LNCaP clone FGC (cell line): ENCODE results near the gene SLC1A2.

ENCODE experiments used
- DNase-seq: peaks from one replicate; pipeline ENCODE4 v3.0.0-alpha.2; 2011; ENCODE audit warnings: low read depth
- H3K4me3 ChIP-seq: 2 replicates; pipeline ENCODE4 v1.5.1; 2011; ENCODE audit warnings: mild to moderate bottlenecking, low read depth, low read length, control low read depth
- TF ChIP-seq, protein P1 (sequence below): IDR thresholded peaks from 2 replicates; pipeline ENCODE4 v1.5.1; 2012; ENCODE audit warnings: mild to moderate bottlenecking; ENCODE audit not compliant: control insufficient read depth, insufficient read depth; ENCODE audit errors: extremely low read depth

Gene SLC1A2

DNA sequence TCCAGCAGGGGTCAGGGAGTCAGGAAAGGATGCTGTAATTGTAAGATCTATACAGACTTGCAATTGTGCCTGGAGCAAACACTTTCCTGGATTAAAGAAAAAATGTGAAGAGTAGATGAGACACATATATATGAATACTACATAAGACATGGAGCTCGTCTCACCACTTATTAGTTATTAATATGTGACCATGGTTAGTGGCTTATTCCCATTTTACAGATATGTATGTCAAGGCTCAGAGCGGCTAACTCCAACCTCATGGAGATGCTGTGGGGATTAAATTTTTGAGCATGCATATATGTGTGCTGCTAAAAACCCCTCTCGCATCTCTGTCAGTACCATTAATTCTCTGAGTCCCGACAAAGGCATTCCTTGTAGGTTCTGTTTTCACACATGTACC, 125.7 kb downstream of the SLC1A2 start:
- TF ChIP-seq, protein P1, sequence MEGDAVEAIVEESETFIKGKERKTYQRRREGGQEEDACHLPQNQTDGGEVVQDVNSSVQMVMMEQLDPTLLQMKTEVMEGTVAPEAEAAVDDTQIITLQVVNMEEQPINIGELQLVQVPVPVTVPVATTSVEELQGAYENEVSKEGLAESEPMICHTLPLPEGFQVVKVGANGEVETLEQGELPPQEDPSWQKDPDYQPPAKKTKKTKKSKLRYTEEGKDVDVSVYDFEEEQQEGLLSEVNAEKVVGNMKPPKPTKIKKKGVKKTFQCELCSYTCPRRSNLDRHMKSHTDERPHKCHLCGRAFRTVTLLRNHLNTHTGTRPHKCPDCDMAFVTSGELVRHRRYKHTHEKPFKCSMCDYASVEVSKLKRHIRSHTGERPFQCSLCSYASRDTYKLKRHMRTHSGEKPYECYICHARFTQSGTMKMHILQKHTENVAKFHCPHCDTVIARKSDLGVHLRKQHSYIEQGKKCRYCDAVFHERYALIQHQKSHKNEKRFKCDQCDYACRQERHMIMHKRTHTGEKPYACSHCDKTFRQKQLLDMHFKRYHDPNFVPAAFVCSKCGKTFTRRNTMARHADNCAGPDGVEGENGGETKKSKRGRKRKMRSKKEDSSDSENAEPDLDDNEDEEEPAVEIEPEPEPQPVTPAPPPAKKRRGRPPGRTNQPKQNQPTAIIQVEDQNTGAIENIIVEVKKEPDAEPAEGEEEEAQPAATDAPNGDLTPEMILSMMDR = no peak
- DNase-seq = no peak
- no peak overlapping the region for H3K4me3 ChIP-seq

- H3K4me3 ChIP-seq = no peak overlapping the region
- no peak for DNase-seq
- TF ChIP-seq, protein P1 = no peak
Measured at GRCh38 chr11:35293035-35293434, 126.3 kb downstream of the SLC1A2 start.

DNA sequence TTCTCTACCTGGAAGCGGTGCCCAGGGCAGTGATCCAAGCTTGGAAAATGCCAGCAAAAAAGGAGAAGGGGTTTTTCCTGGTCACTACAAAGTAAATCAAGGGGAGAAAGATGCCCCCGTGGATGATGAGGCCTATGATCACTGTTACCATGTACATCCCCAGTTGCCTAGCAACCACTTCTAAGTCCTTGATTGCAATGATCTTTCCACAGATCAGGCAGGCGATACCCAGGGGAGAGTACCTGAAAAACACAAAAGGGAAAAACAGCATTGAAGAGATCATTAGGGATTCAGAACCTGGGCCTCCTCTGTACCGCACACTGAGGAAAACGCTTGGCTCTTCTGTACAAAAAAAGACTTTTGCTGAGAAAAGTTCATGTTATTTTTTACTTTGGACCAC, 127.1 kb downstream of the SLC1A2 start:
- H3K4me3 ChIP-seq = no peak overlapping the region
- no peak for DNase-seq
- TF ChIP-seq, protein P1 = no peak

DNA sequence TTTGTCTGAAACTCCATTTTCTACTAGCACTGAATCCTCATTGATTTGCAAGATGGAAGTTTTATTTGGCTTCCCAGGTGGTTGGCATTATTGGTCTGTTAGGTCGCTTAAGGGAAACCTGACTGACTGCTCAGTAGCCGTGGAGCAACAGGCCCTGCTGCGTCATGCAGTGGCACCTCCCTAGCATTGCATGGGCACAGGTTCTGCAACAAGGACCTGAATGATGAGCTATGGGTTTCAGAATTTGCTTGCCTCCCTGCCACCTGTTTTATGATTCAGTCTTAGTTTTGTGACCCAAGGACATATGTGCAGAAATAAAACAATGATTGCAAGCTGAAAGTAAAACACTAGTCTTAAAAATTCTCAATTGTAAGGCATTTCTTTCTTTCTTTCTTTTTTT, 128.5 kb downstream of the SLC1A2 start:
- H3K4me3 ChIP-seq = no peak overlapping the region
- TF ChIP-seq, protein P1 = no peak
- peak; percentile 22 for DNase-seq

- no peak overlapping the region for H3K4me3 ChIP-seq
- TF ChIP-seq, protein P1 = no peak
- no peak for DNase-seq
Measured at GRCh38 chr11:35289821-35290220, 129.5 kb downstream of the SLC1A2 start.

- TF ChIP-seq, protein P1 = no peak
- no peak for DNase-seq
- H3K4me3 ChIP-seq = no peak overlapping the region
Measured at GRCh38 chr11:35288817-35289541, 130.4 kb downstream of the SLC1A2 start.

DNA sequence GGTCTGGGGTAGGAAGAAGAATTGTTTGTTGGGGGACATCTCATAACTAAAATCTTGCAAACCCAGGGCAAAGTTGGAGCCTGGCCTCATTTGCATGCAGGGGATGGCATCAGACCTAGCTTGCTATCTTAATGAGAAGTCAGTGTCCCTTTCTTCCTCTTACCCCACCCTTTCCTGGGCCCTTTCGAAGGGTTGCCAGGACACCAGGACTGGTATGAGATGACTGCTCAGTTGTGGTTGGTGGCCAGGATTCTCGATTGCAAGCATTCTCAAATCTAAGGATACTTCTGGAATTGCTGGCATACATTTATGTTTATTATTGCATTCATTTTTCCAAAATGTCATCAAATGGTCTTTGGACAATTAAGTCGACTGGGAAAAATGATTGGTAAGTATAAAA, 131.0 kb downstream of the SLC1A2 start:
- no peak overlapping the region for H3K4me3 ChIP-seq
- DNase-seq = no peak
- TF ChIP-seq, protein P1 = no peak
